CD4-positive, alpha-beta T cell treated with Interleukin-15 for 1 hour (primary cell): ENCODE results near the gene CFHR5.
"Not testable (repeated sequence)": the region's sequence is repeated elsewhere in the genome, so short reads cannot be mapped to it uniquely, and the experiment has no call there.

Experiments
- DNase-seq: peaks from one replicate; pipeline ENCODE4 v3.0.0-alpha.2; 2020

Gene CFHR5

GRCh38 chr1:196977278-196977677, at the start of gene CFHR5:
Gene CFHR5, plus strand, starts transcription at chr1:196977556. Its CDS starts 109 bp downstream, at chr1:196977665.
- DNase-seq = no peak

GRCh38 chr1:196932853-196933252, 44.5 kb upstream of the CFHR5 start:
- not testable (repeated sequence) for DNase-seq

GRCh38 chr1:196933531-196934189, 43.7 kb upstream of the CFHR5 start:
- no peak for DNase-seq

- not testable (repeated sequence) for DNase-seq
Observed at GRCh38 chr1:196941474-196941873, 35.9 kb upstream of the CFHR5 start.

GRCh38 chr1:196943568-196943967, 33.8 kb upstream of the CFHR5 start, which contains the start of gene CFHR2:
Gene CFHR2, plus strand, starts transcription at chr1:196943738. Its CDS starts 143 bp downstream, at chr1:196943881.
- not testable (repeated sequence) for DNase-seq

- no peak for DNase-seq
Observed at GRCh38 chr1:196951711-196952394, 25.5 kb upstream of the CFHR5 start.

- DNase-seq = no peak
Observed at GRCh38 chr1:196954778-196955177, 22.6 kb upstream of the CFHR5 start.

GRCh38 chr1:196955926-196956325, 21.4 kb upstream of the CFHR5 start:
- no peak for DNase-seq

GRCh38 chr1:196960854-196961253, 16.5 kb upstream of the CFHR5 start:
- no peak for DNase-seq

- no peak for DNase-seq
Observed at GRCh38 chr1:196970182-196970581, 7.2 kb upstream of the CFHR5 start.

- DNase-seq = no peak
Observed at GRCh38 chr1:196976278-196976677, 1.1 kb upstream of the CFHR5 start.

GRCh38 chr1:196980859-196981258, 3.5 kb downstream of the CFHR5 start:
- DNase-seq = no peak

GRCh38 chr1:196982247-196982646, 4.9 kb downstream of the CFHR5 start:
- not testable (repeated sequence) for DNase-seq

GRCh38 chr1:196991919-196992651, 14.7 kb downstream of the CFHR5 start:
- not testable (repeated sequence) for DNase-seq

GRCh38 chr1:196993916-196994315, 16.6 kb downstream of the CFHR5 start:
- no peak for DNase-seq

- no peak for DNase-seq
Observed at GRCh38 chr1:196997423-196997822, 20.1 kb downstream of the CFHR5 start.

GRCh38 chr1:197001828-197002227, 24.5 kb downstream of the CFHR5 start:
- DNase-seq = no peak

GRCh38 chr1:197003132-197003531, 25.8 kb downstream of the CFHR5 start:
- no peak for DNase-seq

GRCh38 chr1:197008861-197009260, 31.5 kb downstream of the CFHR5 start:
- DNase-seq = no peak

GRCh38 chr1:197011614-197012013, 34.3 kb downstream of the CFHR5 start:
- DNase-seq = no peak

- no peak for DNase-seq
Observed at GRCh38 chr1:197013234-197013633, 35.9 kb downstream of the CFHR5 start.

- no peak for DNase-seq
Observed at GRCh38 chr1:197016751-197017150, 39.4 kb downstream of the CFHR5 start.

- DNase-seq = no peak
Observed at GRCh38 chr1:197017558-197018146, 40.3 kb downstream of the CFHR5 start.
